ENCODE measurements around the gene PRDM12.

Gene PRDM12

DNA sequence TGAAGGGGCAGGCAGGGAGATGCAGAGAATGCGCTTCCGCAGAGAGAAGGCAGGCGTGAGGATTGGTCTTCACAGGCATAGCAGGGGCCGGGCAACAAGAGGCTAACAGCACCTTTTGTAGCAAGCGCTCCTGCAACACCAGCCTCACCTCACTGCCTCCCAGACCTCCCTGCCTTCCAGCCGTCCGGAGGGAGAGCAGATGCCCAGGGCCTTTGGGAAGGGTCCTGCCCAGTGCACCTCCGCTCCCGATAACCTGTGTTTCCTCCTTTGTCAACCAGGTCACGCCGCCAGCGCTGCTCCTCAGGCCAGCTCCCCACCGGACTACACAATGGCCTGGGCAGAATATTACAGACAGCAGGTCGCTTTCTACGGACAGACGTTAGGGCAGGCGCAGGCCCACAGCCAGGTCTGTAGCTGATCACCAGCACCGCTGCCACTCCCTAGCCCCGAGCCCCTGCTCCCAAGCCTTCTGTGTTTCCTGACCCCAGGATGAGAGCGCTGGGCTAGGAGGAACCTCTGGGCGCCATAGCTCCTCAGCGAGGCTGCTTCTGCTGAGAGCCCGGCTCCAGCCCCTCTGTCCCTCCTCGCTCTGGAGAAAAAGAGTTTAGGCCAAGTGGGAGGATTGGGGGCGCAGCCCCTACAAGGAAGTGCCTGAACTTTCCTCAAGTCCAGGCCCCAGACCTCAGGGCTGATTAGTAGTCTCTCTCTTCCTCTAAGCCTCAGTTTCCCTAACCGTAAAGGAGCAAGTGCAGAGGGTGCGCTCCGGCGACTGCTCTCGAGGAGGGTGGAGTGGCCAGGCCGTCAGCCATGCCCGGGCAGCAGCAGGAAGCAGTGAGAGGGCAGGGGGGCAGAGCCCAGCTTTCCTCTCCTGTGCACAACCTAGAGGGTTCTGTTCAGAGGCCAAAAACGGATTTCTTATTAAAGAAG is 28.4 kb upstream of the PRDM12 start:
- in situ Hi-C loops (cut with MboI; ENCODE audit: low sequenced_read_pairs): no loop called here

DNA sequence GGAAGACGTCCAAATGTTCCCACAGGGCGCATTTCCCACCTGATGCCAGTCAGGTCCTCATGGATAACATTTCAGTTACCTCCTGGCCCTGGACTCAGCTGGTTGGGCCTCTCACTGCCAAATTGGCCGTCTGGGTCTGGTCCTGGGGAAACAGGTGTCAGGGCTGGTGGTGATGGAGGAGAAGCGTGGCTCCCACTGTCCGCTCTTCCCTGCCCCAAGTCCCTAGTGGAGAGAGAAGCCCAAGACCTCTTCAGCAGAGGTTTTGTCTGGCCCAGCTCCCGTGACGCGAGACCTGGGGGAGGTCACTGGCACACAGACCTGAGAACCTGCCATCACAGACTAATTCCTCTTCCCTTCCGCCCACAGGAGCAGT is 27.8 kb upstream of the PRDM12 start:
- in situ Hi-C loops (cut with MboI; ENCODE audit: low sequenced_read_pairs): no loop called here

DNA sequence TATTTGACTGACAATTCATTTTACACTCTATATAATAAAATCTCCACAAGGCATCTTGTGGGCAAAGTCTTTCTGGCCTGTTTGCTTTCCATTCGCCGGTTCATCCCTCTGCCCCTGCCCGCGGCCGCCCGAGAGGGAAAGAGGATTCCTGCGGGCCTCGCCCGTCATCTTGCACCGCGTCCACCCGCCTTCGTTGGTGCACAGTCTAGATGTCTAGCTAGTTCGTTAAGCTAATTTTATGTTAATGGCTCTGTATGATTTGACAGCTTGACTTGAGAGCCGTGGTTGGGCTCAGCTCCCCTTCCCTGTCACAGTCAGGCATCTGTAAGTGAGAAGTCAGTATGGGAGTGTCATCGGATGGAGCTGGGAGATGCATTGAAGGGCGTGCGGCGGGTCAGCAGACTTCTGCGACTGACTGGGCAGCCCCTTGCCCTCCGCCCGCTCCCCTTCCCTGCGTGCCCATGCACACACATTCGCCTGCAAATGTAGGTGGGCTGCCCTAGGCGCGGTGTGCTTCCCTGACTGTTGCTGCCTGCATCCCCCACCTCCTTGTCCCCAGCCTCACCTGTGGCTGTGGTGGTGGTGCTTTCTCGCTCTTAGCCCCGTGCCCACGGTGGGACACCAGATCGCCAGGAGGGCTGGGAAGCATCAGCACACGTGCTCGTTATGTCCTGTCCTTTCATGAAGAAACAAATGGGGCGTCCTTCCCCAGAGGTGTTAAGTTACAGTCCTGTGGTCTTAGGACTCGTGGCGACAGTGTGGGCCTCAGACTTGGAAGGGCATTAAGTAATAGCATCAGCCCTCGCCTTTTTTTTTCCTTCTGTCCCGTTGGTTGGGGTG is 25.9 kb upstream of the PRDM12 start:
- in situ Hi-C loops (cut with MboI; ENCODE audit: low sequenced_read_pairs): no loop called here

DNA sequence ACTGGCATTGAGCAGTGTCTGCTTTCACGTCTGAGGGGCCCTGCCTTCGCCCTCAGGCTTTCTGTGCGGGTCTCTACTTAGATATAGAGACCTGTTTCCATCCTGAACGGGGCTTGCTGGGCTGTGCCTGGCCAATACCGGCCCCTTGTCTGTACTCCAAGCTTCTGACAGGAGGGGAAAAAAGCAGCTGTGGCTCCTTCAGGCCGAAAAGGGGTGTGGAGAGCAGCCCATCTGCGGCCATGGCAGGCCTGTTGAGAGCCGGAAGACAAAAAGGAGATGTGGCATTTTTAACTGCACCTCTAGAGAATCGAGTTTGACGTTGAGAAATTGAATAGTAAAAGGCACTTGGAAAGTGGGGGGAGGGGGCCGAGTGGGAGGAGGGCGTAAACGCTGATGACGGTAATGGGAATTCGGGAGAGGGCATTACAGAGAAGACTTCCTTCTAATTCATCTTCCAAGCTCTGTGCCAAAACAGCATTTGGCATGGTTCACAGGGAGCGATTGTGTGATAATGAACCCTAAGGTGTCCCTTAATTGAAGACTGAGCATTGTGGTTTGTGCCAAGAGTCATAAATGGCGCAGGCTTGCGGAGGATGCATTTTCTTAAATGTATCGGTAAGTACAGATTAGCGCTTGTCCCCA is 25.1 kb upstream of the PRDM12 start:
- in situ Hi-C loops (cut with MboI; ENCODE audit: low sequenced_read_pairs): no loop called here

DNA sequence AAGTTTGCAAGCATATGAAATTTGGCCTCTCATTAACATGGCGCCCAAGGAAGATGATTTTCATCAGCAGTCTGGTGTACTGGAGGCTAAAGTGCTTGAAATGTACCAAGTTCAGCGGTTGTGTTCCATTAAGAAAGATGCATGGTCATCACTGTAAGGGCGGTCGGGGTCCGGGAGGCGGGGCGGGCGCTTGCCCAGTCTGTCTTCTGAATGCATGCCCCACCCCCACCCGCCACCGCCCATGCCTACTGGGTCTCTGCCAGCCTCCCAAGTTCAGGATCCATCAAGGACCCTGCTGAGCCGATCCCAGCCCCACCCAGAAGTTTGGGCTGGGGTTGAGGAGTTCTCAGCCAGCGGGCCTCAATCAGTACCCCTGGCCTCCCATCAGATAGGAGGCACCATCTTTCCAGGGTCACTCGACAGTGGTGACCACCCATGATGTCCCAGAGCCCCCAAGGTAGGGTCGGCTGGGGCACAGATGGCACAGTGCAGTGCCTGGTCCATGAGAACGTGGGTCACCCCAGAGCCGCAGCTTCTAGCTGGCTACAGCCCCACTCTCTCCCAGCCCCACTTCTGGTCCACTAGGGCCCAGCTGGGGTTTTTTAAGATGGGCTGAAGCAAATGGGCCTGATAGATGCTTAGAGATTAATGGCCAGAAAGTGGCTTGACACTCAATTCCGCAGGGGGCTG is 24.4 kb upstream of the PRDM12 start:
- in situ Hi-C loops (cut with MboI; ENCODE audit: low sequenced_read_pairs): no loop called here

DNA sequence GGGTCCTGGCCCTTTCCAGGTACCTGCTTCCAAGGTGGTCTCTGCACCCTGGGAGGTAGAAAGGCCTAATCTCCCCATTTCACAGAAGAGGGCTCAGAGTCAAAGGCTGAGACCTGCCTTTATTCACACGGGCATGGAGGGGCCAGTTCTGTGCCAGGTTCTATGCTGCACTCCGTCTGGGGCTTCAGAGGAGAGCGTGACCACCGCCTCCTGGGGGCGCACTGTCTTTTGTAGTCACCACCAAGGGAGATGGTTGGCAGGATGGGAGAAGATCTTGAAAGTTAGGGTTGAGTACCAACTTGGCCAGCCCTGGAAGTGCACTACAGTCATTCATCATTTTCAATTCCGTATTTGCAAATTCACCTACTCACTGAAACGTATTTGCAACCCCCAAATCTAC is 23.7 kb upstream of the PRDM12 start:
- in situ Hi-C loops (cut with MboI; ENCODE audit: low sequenced_read_pairs): no loop called here

DNA sequence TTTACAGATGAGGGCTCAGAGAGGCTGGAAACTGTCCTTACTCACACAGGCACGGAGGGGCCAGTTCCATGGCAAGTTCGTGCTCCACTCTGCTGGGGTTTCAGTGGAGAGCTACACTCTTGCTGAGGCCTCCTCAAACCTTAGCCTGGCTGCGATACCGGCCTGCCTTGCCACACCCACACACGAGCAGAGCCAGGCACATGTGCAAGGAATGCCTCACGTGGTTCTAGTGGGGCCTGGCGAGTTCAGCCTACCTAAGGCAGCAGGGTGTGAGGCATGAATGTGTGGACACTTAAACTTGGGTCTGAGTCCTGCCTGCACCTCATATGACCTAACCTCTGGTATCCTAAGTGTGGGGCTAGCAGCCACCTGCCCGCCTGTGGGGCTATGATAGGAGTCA is 21.5 kb upstream of the PRDM12 start:
- in situ Hi-C loops (cut with MboI; ENCODE audit: low sequenced_read_pairs): no loop called here

DNA sequence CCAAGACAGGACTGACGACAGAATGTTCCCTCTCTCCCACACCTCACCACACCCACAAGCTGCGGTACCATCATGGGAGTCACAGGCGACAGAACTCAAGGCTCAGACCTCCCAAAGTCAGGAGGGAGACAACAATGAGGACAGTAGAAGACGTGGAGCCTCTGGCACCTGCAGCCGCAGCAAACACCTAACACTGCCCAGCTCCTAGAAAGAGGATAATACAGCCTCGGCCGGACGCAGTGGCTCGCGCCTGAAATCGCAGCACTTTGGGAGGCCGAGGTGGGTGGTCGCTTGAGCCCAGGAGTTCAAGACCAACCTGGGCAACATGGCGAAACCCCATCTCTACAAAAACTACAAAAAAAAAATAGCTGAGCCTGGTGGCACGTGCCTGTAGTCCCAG is 13.2 kb upstream of the PRDM12 start:
- in situ Hi-C loops (cut with MboI; ENCODE audit: low sequenced_read_pairs): no loop called here

DNA sequence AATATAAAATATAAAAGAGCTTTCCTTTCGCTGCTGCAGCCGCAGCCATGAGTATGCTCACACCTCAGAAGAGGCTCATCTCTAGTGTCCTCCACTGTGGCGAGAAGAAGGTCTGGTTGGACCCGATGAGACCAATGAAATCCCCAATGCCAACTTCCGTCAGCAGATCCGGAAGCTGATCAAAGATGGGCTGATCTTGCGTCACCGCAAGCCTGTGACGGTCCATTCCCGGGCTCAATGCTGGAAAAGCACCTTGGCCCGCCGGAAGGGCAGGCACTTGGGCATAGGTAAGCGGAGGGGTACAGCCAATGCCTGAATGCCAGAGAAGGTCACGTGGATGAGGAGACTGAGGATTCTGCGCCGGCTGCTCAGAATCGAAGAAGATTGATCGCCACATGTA is 12.6 kb upstream of the PRDM12 start:
- in situ Hi-C loops (cut with MboI; ENCODE audit: low sequenced_read_pairs): no loop called here

DNA sequence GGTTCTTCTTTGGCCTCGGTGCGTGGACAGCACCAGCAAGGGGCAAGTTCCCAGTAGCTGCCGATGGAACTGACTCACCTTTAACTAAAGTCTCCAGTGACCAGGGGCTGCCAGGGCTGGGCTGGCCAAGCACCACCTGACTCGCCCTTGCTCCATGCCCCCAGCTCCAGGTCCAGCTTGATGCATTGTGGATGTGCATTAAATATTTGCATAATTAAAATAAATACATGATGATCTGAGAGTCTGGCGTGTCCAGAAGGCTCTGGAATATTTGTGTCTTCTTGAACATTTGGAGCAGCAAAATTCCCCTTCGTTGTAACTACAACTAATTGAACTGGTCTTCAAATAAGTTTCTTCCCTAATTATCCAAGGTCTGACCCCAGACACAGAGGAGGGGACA is 9.5 kb upstream of the PRDM12 start:
- in situ Hi-C loops (cut with MboI; ENCODE audit: low sequenced_read_pairs): no loop called here

DNA sequence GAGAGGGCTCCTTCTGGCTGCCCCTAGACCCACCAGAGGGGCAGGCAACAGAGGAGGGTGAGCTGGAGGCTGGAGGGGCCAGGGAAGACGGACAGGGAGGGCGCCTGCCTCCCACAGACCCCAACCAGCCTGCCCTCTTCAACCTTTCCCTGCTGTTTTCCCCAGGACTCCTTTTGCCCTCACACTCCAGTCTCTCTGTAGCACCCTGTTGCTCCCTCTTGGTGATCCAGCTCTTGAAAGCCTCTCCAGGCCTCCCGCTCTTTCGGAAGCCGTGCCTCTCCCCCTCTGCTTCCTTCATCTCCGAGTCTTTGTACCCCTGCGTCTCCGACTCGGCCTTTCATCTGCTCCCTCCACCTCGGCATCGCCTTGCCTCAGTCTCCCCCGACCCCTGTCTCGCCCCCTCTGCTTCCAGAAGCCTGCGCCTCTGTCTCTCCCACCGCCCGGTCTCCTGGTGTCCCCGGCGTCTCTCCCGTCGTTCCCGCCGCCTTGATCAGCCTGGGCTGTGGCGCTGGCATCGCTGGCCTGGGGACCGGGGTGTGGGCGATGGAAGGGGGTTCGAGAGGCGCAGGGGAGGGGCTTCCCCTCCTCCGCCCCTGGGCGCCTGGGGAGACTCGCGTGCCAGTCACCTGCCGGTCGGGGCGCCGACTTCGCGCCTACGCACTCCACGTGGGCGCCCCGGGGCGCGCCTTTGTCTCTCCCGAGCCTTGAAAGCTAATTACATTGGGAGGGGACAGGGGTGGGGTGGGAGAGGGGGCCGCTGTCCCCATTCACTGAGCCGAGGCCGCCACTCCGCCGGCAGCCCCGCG is 5.3 kb upstream of the PRDM12 start:
- in situ Hi-C loops (cut with MboI; ENCODE audit: low sequenced_read_pairs): no loop called here

DNA sequence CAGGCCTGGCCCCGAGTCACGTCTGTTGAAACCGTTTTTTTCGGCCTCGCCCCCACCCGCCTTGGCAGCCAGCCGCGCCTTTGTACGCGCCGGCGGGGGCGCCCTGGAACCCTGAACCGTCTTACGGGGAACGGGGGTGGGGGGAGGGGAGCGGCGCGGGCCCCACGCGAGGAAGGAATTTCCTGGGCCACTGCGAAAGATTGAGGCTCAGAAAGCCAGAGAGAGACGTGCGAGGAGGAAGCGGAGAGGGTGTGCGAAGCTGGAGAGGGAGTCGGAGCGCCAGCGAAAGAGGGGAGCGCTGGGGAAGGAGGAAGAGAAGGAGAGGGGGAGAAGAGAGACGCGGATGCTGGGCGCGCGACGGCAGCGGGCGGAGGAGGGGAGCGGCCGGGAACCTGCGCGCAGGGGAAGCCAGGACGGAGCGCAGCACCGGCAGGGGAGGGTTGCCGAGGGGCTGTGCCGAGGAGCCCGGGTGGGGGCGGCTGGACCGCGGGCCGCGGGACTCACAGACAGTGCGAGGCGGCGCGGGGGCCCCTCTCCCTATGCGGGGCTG is 4.6 kb upstream of the PRDM12 start:
- in situ Hi-C loops (cut with MboI; ENCODE audit: low sequenced_read_pairs): no loop called here

DNA sequence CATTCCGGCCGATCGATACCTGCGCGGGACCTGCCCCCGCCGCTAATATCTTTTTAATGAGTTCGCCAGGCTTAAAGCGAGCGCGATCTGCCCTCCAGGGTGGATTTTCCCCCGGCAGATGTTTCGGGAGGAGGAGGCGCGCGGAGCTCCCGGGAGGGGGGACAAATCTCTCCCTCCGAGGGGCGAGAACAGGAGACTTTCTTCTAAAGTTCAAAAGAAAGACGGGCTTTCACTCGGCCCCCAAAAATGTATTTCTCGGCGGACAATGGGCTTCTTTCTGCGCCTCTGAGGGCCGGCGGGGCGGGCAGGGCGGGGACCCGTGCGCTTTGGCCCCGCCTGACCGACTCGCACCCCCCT is 4.1 kb upstream of the PRDM12 start:
- in situ Hi-C loops (cut with MboI; ENCODE audit: low sequenced_read_pairs): no loop called here

DNA sequence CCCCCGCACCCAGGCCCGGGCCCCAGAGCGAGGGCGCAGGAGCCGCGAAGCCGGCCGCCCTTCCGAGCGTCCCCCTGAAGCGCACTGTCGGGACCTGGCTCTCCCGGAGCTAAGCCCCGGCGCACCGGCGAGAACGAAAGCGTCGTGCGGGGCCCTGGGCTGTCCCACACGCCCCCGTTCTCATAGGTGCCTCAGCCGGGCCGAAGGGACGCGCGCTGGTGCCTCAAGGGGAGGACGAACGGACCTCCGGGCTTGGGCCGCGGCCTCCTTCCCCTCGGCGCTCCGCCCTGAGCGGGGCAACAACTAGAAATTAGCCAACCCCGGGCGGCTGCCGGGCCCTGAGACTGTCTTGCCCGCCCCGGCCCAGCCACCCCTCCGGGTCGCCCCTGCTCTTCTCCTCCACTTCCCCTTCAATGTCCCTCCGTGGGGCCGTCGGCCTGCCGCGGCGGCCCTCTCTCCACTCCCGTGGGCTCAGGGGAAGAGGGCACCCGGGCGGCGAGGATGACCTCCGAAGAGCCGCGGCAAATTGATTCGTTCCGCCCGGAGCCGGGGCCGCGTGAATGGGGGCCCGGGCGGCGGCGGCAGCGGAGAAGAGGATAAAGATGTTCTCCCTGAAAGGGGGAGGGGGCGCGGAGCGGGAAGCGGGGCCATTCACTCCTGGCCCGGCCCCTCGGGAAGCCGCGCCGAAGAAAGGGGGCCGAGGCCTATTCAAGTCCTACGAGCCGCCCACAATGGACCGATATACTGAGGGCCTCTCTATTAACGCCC is 3.5 kb upstream of the PRDM12 start:
- in situ Hi-C loops (cut with MboI; ENCODE audit: low sequenced_read_pairs): no loop called here

DNA sequence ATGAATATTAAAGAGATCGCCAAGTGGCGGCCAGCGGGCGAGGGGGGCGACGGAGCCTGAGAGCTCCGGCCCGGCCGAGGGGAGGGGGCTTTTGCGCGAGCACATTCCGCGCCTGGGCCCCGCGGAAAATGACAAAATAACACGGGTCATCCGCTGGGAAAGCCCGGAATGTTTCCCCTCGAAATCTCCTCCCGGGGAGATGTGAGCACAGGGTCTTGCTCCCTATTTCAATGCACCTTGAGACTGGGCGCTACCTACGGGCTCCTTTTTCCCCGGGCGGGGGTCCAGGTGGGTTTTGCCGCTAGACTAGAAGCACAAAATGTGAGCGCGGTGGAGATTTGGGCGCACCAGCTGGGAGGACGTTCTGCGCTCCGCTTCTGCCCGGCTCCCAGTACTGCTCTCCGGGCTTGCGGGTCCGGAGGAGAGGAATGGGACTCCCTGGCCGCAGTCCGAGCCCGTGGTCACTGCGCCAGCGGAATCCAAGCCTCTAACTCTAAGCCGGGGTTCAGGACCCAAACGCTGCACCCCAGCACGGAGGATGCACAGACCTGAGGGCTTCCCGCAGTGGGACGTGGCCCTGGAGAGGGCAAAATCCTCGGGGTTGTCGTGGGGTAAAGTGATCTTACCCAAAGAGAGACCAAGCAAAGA is 2.8 kb upstream of the PRDM12 start:
- in situ Hi-C loops (cut with MboI; ENCODE audit: low sequenced_read_pairs): no loop called here

DNA sequence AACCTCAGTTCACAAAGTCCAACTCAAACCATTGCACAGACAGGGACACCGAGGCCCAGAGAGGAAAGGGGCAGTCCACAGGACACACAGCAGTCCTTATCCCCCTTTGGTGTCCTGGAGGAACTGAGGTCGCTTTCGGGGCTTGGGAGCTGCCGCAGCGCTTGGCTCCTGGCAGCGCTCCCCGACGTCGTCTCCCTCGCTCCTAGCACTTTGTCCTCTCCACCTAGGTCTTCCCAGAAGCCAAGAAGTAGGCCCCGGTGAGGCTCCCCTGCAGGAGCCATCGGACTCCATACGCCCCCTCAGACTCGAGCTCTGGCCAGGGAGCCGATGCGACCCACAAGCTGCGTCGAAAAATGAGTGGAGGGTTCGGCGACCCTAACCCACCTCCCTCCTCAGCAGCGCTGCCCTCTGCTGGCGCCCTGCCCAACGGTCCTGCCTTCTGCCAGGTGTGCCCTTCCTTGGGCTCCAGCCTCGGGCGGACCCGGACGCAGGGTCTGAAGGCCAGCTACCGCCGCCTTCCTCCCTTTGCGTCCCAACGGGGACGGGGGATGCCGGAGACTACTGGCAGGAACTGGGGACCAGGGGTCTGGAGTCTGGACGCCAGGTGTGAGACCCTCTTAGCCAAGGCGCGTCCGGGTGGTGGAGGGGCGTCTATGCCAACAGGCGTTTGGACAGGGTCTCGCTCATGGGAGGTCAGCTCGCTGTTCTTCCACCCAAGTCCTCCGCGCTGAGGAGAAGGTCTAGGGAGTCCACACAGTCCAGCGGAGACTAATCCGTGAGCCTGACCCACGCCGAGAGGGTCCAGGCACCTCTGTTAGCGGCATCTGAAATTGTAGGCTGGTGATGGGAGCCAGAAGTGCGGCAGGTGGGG is 2.1 kb upstream of the PRDM12 start:
- in situ Hi-C loops (cut with MboI; ENCODE audit: low sequenced_read_pairs): no loop called here

DNA sequence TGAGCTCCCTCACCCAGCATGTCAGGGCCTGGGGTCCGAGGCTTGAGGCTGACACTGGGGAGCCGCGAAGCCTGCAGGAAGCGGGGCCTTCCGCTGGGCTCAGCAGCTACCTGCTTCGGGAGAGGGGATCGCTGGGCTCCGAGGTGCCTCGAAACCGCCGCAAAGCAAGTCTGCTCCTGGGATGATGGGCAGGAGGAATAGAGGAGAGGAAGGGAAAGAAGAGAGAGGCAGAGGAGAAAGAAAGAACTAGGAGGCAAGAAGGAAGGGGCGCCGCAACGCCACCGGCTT is 1.5 kb upstream of the PRDM12 start:
- in situ Hi-C loops (cut with MboI; ENCODE audit: low sequenced_read_pairs): no loop called here
